Putamen (tissue), 1 donor: Measurements from ENCODE around the gene MARCHF3.
"Not testable (repeated sequence)": the region's sequence is repeated elsewhere in the genome, so short reads cannot be mapped to it uniquely, and the experiment has no call there.

ENCODE experiments used
- DNase-seq: peaks from one replicate; pipeline ENCODE4 v3.0.0-alpha.2; 2016; ENCODE audit warnings: low spot score

The MARCHF3 gene

DNA sequence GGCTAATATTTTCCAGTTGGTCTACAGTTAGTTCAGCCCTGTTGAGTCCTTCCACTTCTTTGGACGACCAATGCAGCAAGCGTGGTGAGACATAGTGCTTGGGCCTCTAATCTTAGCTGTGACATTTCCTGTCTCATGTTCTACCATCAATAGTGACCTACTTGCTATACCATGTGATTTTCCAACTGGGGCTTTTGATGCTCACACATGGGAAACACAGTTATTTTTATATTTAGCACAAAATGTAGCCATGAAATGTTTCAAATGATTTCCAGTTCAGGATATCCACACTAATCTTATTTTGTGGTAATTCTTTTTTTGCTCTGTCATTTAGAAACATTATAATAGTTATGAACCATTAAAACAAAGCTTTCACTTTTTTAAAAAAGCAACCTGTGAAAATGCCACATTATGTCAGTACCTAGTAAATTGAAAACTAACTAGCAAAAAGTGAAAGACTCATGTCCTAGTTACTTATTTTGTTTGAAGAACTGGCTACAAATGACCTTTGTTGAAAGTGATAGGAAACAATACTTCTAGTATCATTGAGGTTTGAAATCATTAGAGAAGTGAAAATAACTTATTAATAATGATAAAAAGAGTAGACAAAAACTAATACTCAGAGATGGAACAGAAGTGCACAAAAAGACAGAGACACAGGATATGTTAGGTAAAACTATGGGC, 18.3 kb downstream of the MARCHF3 start:
- no peak for DNase-seq

- no peak for DNase-seq
Observed at GRCh38 chr5:127011153-127011552, 19.2 kb downstream of the MARCHF3 start.

DNA sequence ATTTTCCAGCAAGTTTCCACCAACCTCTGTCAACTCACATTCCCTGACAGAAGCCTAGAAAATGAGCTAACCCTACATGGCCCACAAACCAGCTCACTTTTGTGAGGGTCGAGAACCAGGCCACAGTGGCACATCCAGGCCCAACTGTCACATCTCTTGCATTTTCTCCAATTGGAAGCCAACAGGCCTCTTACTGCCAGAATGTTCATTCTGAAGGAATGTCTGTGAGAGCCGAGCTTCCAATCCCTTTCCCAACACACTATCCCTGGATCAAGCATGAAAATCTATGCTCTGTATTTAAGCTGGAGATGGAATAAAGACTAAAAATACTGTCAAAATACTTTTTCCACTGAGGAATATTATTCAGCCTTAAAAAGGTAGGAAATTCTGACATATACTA, 20.0 kb downstream of the MARCHF3 start:
- DNase-seq: no peak

- no peak for DNase-seq
Observed at GRCh38 chr5:127009784-127010183, 20.6 kb downstream of the MARCHF3 start.

DNA sequence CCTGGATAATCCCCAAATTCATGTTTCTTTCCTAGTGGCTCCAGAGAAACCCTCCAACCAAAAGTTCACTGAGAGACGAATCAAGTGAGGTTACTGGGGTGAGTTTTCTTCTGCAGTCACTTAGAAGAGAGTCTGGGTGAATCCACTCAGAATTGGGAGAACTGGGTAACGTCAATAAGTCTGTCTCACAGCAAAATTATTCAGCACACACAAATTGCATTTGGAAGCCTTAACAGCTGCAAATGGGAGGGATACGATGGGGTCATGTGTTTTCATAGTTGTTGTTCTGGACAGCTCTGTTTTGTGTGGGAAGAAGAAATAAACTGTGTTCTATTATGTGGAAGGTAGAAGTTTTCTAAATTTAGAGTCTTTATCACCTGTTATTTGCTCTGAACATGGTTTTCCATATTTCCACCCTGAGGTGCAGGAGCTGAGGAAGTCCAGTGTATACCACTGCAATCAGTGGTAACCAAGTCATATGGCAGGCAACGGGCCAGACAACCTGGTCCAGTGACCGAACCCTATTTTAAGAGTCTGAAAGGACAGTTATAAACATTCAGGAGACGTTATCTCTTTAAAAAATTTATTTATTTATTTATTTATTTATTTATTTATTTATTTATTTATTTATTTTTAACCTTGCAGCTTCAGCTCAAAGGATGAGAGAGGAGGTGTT, 21.9 kb downstream of the MARCHF3 start:
- no peak for DNase-seq

DNA sequence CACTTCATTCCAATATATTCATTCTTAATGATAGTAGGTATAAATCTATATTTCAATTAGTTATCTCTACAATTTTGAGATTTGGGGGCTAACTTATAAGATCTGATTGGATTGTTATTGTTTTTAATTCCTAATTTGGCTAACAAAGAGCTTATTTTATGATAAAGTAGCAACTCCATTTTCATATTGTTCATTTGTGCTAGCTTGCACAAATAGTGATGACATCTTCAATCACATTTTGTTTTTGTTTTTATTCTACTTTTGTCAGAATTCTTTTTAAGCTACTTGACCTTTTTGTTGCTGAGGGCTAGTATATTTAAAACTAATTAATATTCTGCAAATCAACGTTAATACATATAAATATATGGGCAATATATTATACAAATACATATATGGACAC, 22.8 kb downstream of the MARCHF3 start:
- DNase-seq: no peak

DNA sequence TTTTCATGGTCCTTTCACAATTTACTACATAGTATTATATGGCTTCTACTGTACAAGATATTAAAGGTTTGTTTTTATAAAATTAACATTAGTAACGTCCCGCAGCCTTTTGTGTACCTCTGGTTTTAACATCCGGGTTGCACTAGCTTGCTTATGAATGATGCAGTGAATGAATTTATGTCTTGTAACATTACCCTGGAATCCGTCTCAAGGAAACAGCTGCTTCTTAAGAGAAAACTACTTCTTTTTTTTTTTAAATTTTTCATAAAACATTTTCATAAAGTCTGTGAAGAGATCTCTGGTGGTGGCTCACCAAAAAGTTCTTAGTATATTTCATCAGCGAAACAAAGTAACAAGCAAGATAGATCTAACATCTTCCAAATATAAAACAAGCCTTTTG, 23.6 kb downstream of the MARCHF3 start:
- DNase-seq: no peak

DNA sequence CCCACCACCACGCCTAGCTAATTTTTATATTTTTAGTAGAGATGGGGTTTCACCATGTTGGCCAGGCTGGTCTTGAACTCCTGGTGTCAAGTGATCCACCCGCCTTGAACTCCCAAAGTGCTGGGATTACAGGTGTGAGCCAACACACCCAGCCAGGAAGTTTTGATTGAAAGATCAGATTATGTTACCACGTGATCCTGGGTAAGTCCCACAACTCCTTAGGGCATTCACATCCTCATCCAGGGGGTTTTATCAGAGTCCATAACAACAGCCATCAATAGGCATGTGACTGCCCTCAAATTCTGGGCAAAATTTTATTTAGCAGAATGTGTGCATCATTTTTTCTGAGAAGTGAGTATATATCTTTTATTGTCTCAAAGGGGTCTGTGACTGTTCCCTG, 25.1 kb downstream of the MARCHF3 start:
- DNase-seq: not testable (repeated sequence)

DNA sequence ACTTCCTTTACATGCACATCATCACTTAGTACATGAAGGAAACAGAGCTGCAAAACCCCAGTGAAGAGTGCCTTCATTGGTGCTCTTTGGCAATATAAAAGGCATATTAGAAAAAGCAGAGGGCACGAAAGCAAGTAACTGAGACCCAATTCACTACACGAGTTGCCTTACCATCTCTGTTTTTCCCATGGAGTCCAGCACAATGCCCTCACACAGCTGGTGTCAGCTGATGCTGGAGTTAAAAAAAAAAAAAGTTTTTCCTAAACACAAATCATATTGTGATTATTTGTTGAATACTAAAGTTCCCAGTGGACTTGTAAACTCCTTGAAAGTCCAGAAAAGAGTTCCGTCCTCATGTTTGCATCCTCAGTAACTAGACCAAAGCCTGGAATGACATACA, 25.6 kb downstream of the MARCHF3 start:
- no peak for DNase-seq

DNA sequence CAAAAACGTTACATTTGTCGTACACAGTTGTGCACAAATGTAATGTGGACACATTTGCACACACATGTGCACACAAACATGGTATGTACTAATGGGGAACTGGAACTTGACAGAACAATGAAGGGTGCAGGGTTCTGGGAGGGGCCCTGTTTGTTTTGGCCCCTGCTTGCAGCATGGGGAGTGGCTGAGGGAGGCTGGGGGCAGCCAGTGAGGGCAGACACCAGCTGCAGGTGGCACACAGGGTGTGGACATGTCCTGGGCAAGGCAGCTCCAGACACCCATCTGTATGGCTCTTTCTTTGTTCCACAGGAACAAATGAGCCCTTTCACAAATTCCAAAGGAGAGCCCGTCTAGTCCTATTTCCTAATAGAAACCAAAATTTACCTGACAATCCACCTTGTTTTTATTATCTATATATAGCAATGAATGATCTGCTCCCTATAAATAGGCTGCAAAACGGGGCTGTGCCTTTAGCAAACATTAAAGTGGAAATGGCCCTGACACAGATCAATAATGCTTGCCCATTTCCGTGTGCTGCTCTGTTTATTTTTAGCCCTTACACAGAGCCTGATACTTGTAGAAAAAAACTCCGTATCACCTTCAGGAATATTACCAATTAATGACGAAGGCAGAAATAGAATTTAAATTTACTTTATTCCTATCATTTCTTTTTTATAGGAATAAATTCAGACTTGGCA, 26.4 kb downstream of the MARCHF3 start:
- no peak for DNase-seq

DNA sequence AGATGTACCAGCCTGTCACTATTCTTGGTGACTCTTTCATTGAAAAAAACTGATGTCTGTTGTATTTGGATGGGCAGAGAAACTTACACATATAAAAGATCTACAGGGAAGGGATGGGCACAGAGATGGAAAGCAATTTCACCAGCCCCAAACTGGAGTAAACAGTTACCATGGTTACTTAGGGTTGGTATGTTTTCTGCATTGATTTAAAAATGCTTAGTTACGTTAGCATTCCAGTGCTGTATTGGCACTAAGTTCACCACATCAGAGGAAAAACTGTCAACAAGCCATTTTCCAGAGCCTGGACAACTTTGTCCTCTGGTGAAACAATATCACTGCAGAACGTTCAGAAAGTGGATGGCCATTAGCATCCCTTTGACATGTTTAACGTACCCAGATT, 28.0 kb downstream of the MARCHF3 start:
- DNase-seq: no peak

- no peak for DNase-seq
Observed at GRCh38 chr5:127001621-127002296, 28.6 kb downstream of the MARCHF3 start.

DNA sequence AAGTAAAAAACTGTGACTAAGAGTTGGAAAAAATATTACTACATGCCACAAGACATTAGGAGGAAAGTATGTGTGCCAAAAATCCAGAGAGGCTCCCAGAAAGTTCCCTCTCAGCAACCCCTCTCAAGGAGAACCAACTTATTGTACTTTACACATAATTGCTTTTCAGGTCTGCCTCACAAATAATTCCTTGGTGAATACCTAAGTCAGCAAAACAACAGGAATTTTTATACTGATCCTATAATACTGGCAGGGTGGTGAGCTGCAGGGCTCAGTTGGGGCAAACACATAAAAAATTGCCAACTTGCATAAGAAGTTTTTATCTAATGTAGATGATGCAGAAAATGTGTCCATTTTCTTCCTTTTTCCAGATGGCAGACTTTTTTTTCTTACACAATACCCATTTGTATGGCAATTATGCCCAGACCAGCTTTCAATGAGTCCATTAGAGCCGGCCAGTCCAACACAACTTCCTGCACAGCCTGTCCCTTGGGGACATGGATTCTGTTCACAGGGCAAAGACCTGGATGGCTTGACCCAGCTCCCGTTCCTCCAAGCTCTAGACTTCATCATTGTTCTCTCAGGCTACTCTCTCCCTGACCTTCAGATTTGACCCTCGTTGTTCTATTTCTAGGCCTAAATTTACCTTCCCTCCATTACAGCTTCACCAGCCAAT, 31.3 kb downstream of the MARCHF3 start:
- DNase-seq: no peak

DNA sequence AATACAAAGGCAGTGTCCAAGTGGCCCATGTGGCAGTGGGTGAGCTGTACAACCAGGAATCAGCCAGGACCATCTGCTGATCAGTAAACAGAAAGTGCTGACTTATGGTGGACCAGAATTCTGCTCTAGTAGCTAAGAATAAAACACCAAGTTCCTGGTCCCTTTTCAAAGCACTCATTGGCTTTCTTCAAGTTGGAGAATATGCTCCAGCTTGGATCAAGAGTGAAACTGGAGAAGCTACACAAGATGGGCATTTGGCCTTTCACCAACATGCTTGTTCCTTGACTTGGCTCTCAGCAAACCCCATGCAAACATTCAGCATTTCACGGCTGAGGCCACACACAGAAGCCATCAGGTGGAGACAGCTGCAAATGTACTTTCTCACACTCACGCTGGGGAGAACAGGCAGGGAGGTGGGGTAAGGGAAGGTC, 32.1 kb downstream of the MARCHF3 start:
- peak; percentile 11 for DNase-seq

- no peak for DNase-seq
Observed at GRCh38 chr5:126995689-126996088, 34.7 kb downstream of the MARCHF3 start.

GRCh38 chr5:126995039-126995438, 35.3 kb downstream of the MARCHF3 start:
- DNase-seq: no peak

GRCh38 chr5:126994485-126994884, 35.9 kb downstream of the MARCHF3 start:
- DNase-seq: no peak

GRCh38 chr5:126988021-126988569, 42.3 kb downstream of the MARCHF3 start:
- DNase-seq: no peak

DNA sequence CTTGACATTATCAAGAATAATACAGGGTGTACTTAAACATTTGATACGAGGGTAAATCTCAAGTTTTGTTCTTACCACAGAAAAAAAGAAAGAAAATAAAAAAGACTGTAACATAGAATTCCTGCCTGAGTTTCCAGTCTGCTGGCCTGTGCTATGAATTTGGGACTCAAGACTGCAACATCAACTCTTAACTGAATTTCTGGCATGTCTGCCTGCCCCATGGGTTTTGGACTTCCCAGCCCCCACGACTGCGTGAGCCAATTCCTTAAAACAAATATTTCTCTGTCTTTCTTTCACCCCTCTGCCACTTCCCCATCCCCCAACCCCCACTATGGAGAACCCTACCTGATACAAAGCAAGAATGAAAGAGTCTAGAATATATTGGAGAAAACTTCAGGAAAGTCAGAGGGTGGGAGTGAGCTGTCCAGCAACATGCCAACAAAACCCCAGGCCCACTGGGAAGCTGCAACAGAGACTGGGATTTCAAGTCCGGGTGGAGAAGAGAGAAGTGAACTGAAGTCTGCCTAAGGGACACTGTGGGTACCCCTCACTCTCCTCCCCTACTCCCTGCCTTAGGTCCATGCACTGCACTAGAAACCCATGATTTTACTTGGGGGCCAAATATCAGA, 43.0 kb downstream of the MARCHF3 start:
- DNase-seq: no peak

DNA sequence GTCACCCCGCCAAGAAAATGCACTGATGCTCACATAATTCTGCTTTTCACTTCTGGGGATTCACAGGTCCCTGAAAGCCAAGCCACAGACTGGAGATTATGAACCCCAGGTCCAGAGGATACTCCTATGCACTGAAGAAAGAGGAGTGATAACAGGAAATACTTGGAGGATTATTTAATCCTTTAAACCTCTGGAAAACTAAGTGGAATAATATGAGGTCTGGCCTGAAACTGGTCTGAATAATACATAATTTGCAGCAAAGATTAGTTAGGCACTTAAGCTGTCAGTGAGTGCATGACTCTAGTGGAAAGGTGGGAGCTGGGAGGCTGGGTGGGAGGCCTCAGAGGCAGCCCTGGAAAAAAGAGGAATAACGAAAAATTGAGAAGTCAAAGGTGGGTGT, 45.7 kb downstream of the MARCHF3 start:
- no peak for DNase-seq

DNA sequence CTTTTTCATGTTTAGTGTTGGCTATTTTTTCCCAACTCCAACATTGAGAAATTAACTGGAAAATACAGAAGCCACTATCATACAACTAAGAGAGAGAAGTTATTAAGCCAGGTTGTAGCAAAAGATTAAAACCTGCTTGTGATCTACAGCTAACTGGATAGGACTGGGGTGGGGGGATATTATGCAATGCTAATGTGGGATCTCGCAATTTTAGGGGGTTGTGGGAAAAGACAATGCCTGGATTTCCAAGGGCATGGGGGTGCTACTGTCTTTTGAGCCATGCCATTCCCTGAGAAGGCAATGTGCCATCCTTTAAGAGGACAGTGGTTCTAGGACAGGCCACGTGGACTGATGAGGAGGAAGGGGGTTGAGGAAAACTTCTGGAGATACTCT, 46.5 kb downstream of the MARCHF3 start:
- DNase-seq: no peak
